Fibroblast of peridontal ligament (primary cell): ENCODE results near the gene THADA.
"Not testable (repeated sequence)": the region's sequence is repeated elsewhere in the genome, so short reads cannot be mapped to it uniquely, and the experiment has no call there.

Source experiments
- DNase-seq: peaks from one replicate; pipeline ENCODE4 v3.0.0-alpha.2; 2010; ENCODE audit errors: extremely low read depth

Gene THADA

DNA sequence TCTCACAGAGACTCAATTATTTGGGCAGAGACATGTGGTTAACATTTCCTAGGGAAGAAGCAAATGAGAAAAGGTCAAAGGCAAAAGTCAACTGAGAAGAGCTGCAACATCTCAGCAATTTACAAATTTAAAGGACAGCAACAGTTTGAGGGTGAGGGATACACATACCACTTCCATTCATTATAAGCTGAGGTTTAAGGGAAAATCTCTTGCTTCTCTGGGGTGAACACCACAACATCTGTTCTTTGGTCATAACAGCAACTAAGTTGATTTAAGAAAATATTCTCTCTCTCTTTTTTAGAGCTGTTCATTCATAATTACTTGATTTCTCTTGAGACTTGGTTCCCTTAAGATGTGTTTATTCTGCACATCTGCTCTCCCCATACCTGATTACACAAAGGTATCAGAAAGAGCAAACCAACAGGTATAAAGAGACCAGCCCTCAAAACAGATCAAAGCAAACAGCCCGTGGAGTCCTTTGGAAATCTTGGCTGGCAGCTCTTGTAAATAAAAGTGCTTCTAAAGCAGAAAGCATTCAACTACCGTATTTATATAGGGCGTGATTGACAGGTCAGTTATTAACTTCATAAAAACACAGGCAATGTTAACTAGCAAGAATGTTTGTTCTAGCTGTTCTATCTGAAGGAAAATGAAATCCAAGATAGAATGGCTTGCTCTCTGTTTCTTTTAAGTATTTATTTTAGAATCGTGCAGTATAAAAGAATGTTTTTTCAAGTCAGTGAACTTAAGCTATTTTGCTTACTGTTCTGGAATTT is 132.8 kb downstream of the THADA start:
- DNase-seq: peak; percentile 61

- DNase-seq: no peak
Observed at GRCh38 chr2:43461453-43462073, 134.3 kb downstream of the THADA start.

GRCh38 chr2:43460611-43461365 is 135.1 kb downstream of the THADA start:
- DNase-seq: no peak

DNA sequence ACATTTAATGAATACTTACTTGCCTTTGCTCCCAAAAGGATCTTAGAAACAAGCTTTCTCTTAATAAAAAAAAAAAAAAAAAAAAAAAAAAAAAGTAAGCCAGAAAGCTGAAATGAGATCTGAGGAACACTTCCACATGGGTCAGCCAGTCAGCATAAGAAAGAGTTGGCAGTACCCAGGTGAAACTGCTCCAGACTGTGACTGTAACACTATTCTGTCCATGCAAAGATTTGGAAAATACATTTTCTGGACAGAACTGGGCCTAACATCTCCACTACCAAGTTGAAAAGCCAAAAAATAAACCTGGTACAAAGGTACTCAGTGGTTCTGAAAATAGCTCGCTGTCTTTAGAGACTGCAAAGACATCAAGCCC is 135.7 kb downstream of the THADA start:
- DNase-seq: no peak

GRCh38 chr2:43459446-43460173 is 136.2 kb downstream of the THADA start:
- peak; percentile 40 for DNase-seq

DNA sequence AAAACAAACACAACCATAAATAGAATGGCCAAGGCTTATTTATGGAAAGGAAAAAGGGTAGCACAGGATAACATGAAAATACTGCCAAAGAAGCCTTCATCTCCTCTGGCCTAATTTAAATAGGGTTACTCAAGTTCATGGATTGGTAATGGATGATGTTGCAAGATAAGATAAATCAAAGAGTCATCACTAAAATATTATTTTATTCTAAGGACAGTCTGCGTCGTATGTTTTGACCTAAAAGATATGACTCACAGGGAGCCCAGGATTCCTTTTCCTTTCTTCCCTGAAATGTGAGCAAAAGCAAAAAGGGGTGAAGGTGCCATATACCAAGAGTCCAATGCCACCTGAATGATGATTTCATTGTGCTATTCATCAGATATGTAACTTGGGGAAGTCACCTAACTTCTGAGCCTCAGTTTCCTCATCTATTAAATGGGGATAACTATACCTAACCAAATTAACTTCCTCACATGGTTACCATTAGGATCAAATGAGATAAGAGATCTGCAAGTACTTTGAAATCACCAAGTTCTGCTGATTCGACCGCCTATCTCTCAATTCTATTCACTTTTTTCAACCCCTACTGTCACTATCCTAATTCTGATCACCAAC is 137.7 kb downstream of the THADA start:
- peak; percentile 76 for DNase-seq

DNA sequence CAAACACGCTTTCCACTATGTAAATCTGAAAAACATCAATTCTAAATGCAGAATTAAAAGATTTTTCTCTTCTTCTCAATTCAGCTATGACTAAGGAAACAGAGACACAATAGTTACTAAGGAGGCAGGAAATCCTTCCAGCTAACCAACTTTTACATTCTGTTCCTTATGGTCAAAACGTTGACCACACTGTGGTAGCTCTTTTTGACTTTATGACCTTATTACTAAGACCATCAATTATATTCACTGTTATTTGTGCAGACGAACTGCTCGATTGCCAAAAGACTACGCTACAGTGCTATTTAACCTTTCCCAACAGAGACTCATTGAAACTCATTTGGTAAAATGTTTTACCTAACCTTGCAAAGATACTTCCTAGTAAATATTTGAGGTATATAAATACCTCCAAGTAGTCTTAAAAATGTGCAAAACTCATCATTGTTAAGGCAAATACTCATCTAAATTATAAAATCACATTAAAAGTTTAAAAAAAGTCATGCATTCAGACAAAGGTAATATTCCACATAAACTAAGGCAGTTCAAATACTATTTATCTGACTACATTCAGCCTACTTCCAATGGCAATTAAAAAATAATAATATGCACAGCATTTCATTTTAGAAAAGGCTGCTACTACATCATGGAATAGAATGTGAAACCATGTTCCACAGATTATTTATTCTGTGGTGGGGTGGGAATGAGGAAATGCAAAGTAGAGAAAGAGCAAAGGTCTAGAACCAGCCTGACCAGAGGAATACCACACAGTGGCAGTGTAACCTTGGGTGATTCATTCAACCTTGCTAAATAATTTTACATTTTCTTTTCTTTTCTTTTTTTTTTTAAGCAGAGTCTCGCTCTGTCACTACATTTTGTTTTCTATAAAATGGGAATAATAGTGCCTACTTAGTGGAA is 139.9 kb downstream of the THADA start:
- peak; percentile 60 for DNase-seq

DNA sequence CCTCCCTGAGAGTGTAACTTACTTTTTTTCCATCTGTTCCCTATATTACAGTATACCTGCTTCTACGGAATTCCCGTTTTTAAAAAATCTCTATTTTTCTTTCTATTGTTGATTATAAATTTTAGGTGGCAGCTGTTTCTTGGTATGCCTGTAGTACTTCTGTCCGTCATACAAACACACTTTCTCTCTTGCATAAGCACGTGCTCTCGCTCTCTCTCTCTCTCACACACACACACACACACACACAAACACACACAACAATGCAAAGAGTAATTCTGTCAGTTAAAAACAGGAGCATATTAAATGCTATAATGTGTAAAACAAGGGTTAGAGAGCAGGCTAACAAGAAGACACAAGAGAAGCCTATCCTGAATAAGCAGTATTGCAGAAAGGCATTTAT is 140.5 kb downstream of the THADA start:
- no peak for DNase-seq

GRCh38 chr2:43454791-43455190 is 141.0 kb downstream of the THADA start:
- DNase-seq: no peak

GRCh38 chr2:43453179-43454170 is 142.4 kb downstream of the THADA start:
- DNase-seq: no peak

DNA sequence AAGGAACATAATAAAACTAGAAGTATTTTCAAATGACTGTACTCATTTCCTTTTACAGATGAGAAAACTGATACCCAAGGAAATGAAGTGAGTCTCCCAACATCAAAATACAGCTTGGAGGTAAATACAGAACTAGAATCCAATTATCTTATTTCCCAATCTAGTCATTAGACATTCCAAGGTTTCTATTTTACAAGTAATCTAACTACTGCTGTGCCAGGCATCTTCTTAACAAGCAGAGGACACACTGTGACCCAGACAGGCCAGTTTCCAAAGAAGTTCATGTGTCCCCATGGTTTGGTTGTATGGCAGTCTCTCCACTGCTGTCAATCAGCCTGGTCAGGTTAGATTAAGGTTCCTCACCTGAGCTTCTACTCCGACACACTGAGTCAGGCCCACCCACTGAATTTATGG is 143.5 kb downstream of the THADA start:
- DNase-seq: no peak

GRCh38 chr2:43450617-43451016 is 145.2 kb downstream of the THADA start:
- DNase-seq: no peak

DNA sequence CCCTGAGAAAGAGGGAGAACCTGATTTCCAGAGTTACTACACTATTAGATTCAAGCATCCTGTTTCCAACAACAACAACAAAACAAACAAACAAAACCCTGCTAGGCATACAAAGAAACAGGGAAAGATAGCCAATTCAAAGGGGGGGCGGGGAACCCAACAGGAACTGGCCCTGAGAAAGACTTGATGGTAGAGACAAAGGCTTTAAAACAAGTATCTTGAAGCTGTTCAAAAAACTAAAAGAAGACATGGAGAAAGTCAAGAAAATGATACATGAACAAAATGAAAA is 147.1 kb downstream of the THADA start:
- no peak for DNase-seq

DNA sequence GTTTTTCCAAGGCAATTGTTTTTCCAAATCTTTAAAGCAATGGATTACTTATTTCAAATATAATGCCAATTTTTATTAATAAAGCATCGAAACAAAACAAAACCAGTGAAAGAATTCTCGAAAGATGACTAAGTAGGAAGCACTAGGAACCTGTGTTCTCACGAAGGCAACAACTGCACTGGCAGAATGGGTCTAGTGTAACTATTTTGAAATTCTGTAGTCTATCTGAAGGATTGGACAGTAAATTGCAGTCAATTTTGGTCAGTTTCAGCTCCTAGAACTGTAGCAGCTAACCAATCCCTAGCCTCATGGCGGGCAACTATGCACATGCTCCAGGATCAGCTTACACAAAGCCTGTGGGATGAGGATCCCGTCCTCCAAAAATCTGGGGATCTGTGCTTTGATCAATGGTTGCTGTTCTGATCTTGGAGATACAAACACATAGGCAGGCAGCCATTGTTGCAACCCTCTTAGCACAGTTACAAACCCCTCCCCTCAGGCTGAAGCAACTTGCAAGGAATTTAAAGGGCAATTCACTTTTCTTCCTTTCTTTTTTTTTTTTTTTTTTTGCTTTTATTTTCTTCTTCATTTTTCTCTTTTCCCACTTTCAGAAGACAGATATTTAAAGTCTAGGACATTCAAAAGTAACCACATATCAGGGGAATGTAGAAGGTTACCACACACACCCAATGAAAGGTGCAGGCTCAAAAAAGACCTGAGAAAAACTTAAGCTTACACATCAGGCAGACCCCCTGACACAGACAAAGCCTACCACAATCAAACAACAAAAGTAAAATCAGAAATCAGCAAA is 147.6 kb downstream of the THADA start:
- no peak for DNase-seq

- not testable (repeated sequence) for DNase-seq
Observed at GRCh38 chr2:43446755-43447154, 149.1 kb downstream of the THADA start.

DNA sequence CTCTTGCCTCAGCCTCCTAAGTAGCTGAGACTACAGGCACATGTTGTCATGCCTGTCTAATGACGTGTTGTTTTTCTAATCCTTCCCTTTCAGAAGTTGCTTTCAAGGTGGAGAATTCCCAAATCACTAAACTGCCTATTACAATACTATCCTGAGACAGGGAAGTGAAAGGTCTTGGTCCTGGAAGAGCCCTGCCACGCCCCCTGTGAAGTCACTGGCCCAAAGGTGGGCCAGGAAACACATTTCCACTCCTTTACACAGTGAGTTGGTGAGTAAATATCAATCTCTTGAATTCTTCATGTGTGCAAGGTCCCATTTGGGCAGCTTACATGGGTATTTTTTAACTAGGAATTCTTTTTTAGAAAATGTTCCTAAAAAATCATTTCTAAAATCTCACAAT is 150.1 kb downstream of the THADA start:
- DNase-seq: no peak

DNA sequence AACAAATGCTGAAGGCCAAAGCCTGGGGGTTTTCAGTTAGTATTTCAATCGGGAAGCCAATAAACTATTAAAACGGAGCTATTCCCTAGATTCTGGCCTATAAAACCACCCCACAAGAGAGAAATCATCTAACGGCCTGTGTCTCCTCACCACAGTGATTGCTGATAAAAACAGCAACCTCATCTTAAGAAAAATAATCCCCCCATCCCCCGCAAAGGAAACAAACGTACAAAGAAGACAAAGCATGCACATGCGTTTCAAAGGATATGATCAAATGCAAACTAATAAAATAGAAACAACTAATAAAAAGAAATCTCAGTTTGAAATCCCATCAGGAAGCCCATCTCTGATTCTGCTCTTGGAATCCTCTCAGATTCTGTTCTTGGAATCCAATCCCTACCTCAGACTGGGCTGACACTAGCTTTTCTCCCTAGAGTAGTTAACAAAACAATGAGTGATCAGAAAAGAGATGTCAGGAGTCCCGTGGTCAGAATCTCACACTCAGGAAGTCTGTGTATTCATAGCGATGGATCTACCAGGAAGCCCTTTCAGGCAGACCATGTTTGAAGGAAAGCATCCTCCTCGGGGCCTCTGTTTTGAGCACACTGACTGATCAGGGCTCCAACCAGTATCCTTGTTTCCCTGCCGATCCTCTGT is 150.7 kb downstream of the THADA start:
- peak; percentile 32 for DNase-seq

DNA sequence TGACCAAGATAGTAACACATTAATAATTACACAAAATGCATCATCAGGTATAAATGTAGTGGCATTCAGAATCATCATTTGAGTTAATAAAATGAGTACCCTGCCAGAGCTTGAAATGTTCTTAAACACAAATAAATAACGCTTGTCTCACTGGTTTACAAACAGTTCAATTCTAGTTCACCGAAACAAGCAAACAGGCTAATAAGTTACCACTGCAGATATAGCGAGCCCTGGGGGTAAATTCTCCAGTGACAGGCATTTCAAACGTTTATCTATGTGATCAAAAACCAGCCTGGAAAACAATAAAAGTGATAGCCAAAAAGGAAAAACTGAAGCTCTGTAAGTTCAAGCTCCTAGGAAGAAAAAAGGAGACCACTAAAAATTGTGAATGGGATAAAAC is 152.6 kb downstream of the THADA start:
- DNase-seq: no peak
